ENCODE results near the gene PELI2.

The PELI2 gene

GRCh38 chr14:56117765-56118610 lies at the start of gene PELI2:
PELI2 (plus strand) TSS chr14:56118411; CDS start chr14:56118661, 250 bp downstream.
- peak; percentile 87 to 95 (median 94) for DNase-seq

- no peak for DNase-seq
These were observed 44.4 kb upstream of the PELI2 start for GRCh38 chr14:56073799-56074198.

GRCh38 chr14:56075301-56075700 lies 42.9 kb upstream of the PELI2 start:
- no peak for DNase-seq

DNA sequence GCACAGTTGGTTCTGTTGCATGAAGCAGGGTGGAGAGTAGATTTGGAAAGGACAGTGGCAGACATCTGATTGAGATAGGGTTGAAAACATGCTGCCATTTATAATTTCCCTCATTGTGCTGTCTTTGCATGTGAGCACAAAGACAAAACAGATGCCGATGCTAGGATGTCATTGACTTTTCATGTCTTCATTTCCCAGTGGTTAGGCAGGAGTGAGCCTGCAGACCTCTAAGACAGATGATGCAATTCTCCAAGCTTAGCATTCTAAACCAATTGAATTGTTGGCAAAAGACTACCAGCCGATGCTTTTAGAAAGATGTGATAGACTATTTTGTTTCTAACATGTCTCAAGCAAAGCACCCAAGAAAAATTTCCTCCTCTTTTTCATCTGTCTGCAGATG lies 37.1 kb upstream of the PELI2 start:
- DNase-seq: no peak

DNA sequence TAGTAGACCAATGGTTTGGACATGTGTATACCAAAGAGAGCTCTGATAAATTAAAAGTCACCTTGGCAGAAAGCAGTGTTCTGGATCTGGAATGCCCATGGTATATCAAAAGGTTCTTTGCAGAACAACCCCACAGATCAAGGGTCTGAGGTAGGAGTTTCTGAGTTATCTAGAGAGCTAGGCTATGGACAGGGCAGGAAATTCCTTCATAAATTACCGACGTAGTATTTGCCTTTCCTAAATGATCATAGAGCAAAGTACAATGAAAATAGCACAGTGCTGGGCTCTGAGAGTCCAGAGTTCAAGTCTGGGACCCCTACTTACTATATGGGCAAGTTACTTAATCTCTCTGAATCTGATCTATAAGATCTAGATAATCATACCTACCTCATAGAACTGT lies 35.3 kb upstream of the PELI2 start:
- no peak for DNase-seq

- DNase-seq: no peak
These were observed 32.7 kb upstream of the PELI2 start for GRCh38 chr14:56085471-56085870.

DNA sequence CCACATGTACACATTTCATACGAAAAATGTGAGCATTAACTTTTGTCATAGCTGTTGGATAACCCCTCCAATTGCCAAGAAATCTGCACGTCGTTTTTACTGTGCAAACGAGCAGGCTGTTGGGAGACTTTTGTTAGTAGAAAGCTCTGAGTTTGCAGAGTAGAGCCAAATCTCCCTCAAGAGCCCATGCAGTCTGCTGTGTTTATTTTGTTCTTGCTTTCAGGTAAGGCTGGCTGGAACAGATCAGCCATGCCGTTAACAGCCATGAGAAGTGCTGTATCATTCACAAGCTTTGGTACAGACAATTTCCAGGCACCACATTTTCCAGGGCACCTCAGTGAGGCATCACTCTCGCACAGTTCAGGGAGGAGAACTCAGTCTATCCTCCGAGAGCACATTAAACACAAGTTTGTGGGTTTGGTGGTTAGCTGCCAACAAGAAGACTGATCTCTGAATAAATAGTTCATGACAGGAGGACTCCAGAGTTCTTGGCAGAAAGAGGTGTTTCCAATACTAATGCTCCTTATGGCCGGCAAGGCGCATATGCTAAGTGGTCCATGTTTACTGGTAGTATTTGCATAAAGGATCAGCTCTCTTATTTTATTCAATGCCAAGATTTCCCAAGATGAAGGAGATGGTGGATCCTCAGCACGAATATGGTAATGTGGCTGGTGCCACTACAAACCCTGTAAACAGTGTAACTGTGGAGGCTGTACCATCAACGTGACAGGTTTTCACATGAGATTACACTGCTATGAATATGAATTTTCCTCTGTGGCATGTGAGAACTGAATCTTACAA lies 30.3 kb upstream of the PELI2 start:
- DNase-seq: peak in 2 of 3 experiments; percentile 38 to 79

- DNase-seq: no peak
These were observed 29.3 kb upstream of the PELI2 start for GRCh38 chr14:56088941-56089340.

GRCh38 chr14:56092763-56093162 lies 25.4 kb upstream of the PELI2 start:
- no peak for DNase-seq

GRCh38 chr14:56094076-56094475 lies 24.1 kb upstream of the PELI2 start:
- DNase-seq: no peak

GRCh38 chr14:56098021-56098420 lies 20.2 kb upstream of the PELI2 start:
- DNase-seq: no peak

GRCh38 chr14:56099081-56099797 lies 19.0 kb upstream of the PELI2 start:
- peak in 2 of 3 experiments; percentile 16 to 28 for DNase-seq

DNA sequence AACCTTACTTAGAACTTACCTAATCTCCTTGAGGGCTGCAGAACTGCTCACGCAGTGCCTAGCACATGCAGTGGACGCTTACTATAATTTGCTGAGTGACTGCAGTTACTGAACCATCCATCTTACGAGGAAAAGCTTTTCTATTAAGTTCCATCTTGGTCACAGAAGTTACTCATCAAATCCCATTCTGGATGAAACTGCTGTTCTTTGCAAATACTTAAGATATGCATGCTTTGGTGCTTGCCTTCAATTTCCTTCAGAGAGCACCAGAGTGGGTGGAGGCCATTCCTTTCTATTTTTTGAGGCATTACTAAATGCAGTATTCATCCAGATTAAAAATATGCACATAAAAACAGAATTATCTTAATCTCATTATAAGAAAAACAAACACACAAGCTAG lies 17.7 kb upstream of the PELI2 start:
- DNase-seq: no peak

DNA sequence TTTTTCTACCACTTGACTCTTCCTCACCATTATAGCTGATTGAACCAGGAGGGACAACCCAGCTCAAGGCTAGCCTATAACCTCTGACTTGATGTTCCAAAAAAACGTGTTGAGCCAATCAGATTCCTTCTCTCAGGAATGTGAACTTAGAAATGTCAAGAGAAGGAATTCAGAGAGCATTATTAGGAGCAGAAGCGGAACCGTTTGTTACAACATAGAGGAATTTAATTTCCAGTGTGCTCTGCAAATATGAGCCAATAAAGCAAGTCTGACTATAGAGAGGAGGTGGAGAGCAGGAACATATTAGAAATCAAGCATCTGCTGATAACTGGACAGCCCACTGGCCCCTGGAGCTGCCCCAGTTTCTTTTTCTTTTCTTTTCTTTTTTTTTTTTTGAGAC lies 15.3 kb upstream of the PELI2 start:
- no peak for DNase-seq

DNA sequence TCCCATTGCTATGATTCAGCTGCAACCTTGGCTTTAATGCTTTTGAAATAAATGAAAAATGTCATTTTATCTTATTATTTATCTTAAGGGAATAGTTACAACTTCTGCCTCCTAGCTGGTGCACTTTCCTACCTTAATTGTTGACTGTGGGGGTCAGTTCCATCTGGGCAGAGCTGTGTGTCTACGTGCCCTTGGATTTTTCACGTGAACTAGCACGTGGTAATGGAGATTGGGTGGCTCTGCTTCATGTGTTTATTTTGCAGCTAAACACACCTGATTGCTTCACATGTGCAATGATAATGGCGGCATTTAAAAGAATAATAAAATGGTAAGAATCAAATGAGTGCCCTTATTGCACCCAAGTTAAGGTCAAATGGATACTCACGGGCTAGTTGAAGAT lies 10.6 kb upstream of the PELI2 start:
- DNase-seq: no peak

- DNase-seq: no peak
These were observed 10.2 kb upstream of the PELI2 start for GRCh38 chr14:56108057-56108456.

GRCh38 chr14:56112781-56113180 lies 5.4 kb upstream of the PELI2 start:
- no peak for DNase-seq

DNA sequence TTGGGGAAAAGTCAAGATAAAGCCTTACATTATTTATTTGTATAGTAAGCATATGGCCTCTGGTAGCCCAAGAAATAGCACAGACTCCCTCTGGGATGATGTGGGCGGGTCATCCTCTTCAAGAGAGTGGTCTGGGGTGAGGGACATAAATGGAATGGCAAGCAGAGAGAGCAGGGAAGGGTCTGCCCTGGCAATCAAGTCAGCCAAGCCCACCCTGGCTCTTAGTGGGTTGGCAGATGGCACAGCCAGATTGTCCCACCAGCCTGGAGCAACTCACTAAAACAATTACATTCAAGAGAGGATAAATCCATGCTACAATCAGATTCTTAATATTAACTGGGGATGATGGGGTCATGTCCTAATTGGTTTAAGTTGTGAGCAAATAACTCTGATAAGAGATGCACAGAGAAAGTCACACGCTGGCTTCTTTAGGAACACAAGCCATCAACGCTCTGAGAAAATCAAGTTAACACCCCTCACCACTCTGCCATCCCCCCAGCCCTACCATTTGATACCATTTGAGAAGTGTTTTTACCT lies 2.8 kb upstream of the PELI2 start:
- no peak for DNase-seq

DNA sequence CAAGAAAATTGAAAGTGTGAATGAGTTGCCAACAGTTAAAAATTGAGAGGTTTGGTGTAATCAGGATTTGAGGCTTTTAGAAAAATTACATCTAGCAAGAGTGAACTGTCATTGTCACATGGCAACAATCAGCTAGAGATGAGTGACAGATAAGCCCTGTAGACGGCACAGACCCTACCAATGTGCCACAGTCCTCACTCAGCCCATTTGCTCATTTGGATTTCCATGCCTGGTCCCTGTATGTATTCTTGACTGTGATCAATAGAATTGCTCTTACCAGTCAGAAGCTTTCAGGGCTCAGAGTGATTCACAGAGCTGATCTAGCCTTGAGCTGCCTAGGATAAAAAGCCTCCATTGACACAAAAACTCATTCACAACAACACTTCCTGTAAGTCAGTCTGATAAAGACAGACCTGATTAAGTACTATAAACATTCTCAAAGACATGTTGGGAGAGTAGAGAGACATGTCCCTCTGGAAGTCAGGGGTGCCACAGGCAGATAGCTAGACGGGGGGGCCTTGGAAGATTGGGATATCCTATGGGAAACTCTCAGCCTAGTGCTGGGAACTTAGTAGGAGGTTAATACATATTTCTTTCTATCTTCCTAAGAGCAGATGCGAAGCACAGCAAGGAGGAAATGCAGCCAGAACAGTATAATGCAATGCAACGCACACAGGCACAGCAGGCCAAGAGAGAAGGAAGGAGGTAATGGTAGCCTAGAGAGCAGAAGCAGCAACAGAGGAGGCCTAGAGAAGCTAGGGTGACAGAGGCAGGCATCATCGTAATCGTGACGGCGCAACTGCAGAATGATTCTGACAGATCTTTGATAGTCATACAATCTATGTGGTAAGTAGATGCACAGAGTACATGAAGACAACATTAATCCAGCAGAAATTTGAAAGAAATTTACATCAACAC lies 2.0 kb upstream of the PELI2 start:
- DNase-seq: peak in 1 of 3 experiments; percentile 41

GRCh38 chr14:56118611-56119181 lies 485 bp downstream of the PELI2 start:
- DNase-seq: peak in 1 of 3 experiments; percentile 77

- DNase-seq: peak; percentile 55 to 85 (median 81)
These were observed 1.2 kb downstream of the PELI2 start for GRCh38 chr14:56119201-56119981.
